Measurements from ENCODE around the gene HTR3E. TPM values are rescaled to one million over a fixed set of nuclear protein-coding genes. Genes with fewer than 3 reads are reported as not detected.

Gene HTR3E, protein sequence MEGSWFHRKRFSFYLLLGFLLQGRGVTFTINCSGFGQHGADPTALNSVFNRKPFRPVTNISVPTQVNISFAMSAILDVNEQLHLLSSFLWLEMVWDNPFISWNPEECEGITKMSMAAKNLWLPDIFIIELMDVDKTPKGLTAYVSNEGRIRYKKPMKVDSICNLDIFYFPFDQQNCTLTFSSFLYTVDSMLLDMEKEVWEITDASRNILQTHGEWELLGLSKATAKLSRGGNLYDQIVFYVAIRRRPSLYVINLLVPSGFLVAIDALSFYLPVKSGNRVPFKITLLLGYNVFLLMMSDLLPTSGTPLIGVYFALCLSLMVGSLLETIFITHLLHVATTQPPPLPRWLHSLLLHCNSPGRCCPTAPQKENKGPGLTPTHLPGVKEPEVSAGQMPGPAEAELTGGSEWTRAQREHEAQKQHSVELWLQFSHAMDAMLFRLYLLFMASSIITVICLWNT
- not detected for total RNA-seq (2021; fragmentation: NEBNext Ultra II Directional; extraction: Animal tissue kit (Norgen Biotek cat#: 25700))
- long read RNA-seq = 0 reads

DNA sequence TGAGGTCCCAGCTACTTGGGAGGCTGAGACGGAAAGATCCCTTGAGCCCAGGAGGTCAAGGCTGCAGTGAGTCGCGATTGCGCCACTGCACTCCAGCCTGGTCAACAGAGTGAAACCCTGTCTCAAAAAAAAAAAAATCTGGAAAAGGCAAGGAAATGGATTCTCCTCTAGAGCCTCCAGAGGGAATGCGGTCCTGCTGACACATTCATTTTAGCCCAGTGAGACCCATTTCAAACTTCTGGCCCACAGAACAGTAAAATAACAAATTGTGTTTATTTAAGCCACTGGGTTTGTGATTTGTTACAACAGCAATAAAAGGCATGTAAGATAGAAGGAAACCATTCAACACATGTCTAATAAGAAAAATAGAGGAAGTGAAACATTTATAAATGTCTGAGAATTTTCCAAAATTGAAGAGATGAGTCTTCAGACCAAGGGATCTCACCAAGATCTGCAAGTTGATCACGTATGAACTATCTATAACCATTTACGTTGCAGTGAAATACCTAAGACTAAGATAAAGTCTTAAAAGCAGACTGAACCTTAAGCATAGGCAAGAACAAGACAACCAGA is at the start of gene HTR3E:
HTR3E (plus strand) TSS at position 254 of the 573 bp plus-strand sequence. CDS start 466 bp downstream, outside the sequence.
- Mint-ChIP-seq H3K4me1 (ENCODE audit: low read depth) (peaks cover 7% of the 10 kb centered on the region; the same call in 1 of the 2 replicates), H3K9me3 (peaks cover 17% of the 10 kb centered on the region), H3K4me3 (no peak within 1 kb of the TSS), H3K36me3 (ENCODE audit: low read depth) (peaks cover 12% of the 10 kb centered on the region), H3K27me3 (ENCODE audit: insufficient read depth) (peaks cover 14% of the 10 kb centered on the region), H3K27ac (no peak within 1 kb of the TSS)
- DNase-seq = no peak
- TF ChIP-seq, protein P1, sequence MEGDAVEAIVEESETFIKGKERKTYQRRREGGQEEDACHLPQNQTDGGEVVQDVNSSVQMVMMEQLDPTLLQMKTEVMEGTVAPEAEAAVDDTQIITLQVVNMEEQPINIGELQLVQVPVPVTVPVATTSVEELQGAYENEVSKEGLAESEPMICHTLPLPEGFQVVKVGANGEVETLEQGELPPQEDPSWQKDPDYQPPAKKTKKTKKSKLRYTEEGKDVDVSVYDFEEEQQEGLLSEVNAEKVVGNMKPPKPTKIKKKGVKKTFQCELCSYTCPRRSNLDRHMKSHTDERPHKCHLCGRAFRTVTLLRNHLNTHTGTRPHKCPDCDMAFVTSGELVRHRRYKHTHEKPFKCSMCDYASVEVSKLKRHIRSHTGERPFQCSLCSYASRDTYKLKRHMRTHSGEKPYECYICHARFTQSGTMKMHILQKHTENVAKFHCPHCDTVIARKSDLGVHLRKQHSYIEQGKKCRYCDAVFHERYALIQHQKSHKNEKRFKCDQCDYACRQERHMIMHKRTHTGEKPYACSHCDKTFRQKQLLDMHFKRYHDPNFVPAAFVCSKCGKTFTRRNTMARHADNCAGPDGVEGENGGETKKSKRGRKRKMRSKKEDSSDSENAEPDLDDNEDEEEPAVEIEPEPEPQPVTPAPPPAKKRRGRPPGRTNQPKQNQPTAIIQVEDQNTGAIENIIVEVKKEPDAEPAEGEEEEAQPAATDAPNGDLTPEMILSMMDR (IDR thresholded peaks at IDR 0.05) = no peak

DNA sequence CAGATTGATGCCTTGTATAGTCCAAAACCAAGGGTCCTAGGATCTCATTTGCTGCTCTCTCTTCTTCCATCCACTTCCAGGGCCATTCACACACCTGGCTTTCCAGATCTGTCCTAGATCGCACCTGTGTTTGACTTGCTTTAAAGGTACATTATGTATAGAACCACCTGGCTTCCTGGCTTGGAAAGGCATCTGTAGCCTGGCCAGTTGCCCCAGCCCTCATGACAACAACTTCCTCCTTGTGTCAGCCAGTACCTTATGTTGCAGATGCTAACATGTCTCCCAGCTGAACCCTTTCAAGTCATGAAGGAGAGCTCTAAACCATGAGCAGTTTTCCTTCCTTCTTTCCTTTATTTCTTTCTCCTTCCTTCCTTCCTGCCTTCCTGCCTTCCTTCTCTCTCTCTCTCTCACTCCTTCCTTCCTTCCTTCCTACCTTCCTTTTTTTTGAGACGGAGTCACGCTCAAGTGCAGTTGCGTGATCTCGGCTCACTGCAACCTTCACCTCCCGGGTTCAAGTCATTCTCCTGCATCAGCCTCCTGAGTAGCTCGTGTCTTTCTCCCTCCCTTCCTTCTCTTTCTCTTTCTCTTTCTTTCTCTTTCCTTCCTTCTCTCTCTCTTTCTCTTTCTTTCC is 46.5 kb upstream of the HTR3E start:
- Mint-ChIP-seq H3K36me3 (ENCODE audit: low read depth) (no peaks in the 10 kb centered on the region), H3K4me3 (no peak overlapping the region), H3K27me3 (ENCODE audit: insufficient read depth) (peaks cover 27% of the 10 kb centered on the region), H3K27ac (no peak overlapping the region), H3K4me1 (ENCODE audit: low read depth) (no peaks in the 10 kb centered on the region), H3K9me3 (no peaks in the 10 kb centered on the region)
- DNase-seq = no peak
- TF ChIP-seq, protein P1 (IDR thresholded peaks at IDR 0.05) = no peak

DNA sequence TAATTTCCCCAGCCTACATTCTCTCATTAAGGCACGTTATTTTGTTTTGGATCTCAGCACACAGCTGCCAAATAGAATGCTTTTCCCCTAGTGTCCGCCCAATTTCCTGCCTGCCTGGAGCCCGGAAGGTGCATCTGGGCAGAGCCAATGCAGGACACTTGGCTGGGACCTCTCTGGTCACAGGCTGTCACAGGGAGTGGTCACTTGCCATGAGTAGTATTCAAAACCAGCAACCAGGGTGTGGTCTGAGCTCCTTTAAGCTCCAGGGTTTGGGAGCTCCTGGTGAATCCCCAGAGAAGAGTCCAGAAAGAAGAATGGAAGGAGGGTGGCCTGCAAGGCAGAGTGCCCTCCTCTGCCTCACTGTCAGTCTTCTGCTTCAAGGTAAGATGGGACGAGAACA is 44.1 kb upstream of the HTR3E start, which contains the start of gene HTR3C:
HTR3C (plus strand) TSS at position 281 of the 400 bp plus-strand sequence; CDS start at position 315, 34 bp downstream.
- no peaks in the 10 kb centered on the region for H3K9me3 Mint-ChIP-seq
- H3K36me3 Mint-ChIP-seq (ENCODE audit: low read depth) = no peaks in the 10 kb centered on the region
- peaks cover 24% of the 10 kb centered on the region for H3K27me3 Mint-ChIP-seq (ENCODE audit: insufficient read depth)
- H3K4me1 Mint-ChIP-seq (ENCODE audit: low read depth) = peaks cover 2% of the 10 kb centered on the region
- H3K27ac Mint-ChIP-seq = no peak within 1 kb of the TSS
- H3K4me3 Mint-ChIP-seq = no peak within 1 kb of the TSS
- TF ChIP-seq, protein P1 (IDR thresholded peaks at IDR 0.05) = no peak
- DNase-seq = no peak

DNA sequence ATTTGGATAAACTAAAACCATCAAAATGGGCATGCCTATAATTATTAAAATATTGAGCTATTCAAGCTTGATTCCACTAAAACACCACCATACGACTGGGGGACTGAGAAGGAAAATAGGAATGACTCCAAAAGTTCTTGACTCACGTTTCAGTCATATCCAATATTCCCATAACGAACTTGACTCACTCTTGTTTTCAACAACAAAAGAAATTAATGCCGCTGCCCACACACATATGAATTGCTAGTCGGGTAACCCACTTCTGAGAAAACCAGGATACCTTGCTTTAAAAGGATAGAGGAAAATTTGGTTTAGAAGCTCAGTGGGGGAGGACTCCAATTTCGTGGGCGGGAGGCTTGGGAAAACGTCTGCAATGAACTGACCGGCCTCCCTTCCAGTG is 38.8 kb upstream of the HTR3E start:
- TF ChIP-seq, protein P1 (IDR thresholded peaks at IDR 0.05) = no peak
- H3K4me3 Mint-ChIP-seq = peak overlapping the region; percentile 45; the same call in 1 of the 2 replicates
- peak overlapping the region; percentile 5; the same call in 1 of the 2 replicates for H3K27ac Mint-ChIP-seq
- no peaks in the 10 kb centered on the region for H3K36me3 Mint-ChIP-seq (ENCODE audit: low read depth)
- DNase-seq = peak; percentile 58
- H3K27me3 Mint-ChIP-seq (ENCODE audit: insufficient read depth) = peaks cover 20% of the 10 kb centered on the region
- H3K4me1 Mint-ChIP-seq (ENCODE audit: low read depth) = peaks cover 17% of the 10 kb centered on the region
- no peaks in the 10 kb centered on the region for H3K9me3 Mint-ChIP-seq

DNA sequence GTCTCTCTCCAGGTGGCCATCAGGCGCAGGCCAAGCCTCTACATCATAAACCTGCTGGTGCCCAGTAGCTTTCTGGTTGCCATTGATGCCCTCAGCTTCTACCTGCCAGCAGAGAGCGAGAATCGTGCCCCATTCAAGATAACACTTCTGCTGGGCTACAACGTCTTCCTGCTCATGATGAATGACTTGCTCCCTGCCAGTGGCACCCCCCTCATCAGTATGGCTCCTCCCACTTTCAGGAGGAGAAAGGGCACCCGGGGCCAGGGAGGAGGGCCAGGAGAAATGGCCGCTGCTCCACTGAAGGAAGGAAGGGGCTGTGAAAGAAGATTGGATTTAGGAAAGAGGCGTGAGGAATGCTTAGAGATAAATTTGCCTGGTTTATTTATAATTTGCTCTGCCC is 37.4 kb upstream of the HTR3E start:
- DNase-seq = no peak
- TF ChIP-seq, protein P1 (IDR thresholded peaks at IDR 0.05) = no peak
- Mint-ChIP-seq H3K4me3 (no peak overlapping the region), H3K36me3 (ENCODE audit: low read depth) (no peaks in the 10 kb centered on the region), H3K4me1 (ENCODE audit: low read depth) (peaks cover 17% of the 10 kb centered on the region), H3K27ac (no peak overlapping the region), H3K27me3 (ENCODE audit: insufficient read depth) (peaks cover 10% of the 10 kb centered on the region), H3K9me3 (no peaks in the 10 kb centered on the region)
